Measurements from ENCODE around the gene TMEM203. TPM values are rescaled to one million over a fixed set of nuclear protein-coding genes. Genes with fewer than 3 reads are reported as not detected.
A peak's percentile ranks its signal among the peaks of the same experiment; 100 is the strongest.

TMEM203 gene
- total and polyA plus RNA-seq, 2 of the 13 experiments (the other 11 are each of a cell fraction or from before 2014, with no cell fraction given): 23.4 to 36.7 TPM

DNA sequence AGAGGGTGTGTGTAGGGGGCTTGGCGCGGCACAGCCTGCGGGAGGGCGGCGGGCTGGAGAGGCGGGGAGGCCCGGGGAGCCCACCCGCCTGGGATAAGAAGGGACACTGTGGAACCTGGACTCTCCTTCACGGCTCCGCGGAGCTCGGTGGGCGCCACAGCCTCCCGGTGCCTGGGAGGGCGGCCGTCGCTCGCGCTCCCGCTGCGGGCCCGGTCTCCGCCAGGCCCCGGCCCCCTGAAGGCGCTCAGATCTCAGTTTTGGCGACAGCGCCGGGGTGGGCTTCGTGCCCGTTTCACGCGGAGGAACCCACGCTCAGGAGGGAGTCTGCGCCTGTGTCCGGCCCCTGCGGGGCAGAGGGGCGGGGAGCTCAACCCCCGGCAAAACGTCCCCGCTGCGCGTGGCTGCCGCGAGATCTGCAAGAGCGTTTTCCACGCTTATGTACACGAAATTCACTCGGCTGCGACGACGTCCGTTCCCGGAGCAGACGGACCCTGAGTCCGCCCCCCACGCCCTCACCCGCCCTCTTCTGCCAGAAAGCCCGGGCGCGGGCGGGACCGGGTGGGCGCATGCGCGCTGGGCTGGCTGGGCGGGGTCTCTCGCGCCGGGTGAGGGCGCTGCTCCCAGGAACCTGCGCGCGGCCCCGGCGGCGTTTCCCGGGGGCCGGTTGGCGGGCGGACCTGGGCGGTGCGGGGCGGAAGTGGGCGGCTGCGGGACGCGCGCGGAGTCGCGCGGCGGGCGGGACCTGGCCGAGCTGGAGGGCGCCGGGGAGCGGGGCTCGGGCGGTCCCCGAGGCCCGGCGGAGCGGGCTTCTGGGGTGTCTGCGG lies 49.4 kb upstream of the TMEM203 start, which contains the start of gene NELFB (continued):
- no peak for TF ChIP-seq PRDM10 (CRISPR knock-in tag; IDR thresholded peaks at IDR 0.05; ENCODE audit: low read depth)
- peak; percentile 75; the same call in 1 of the 2 replicates for TF ChIP-seq MEIS2 (CRISPR knock-in tag; IDR thresholded peaks at IDR 0.05)
- no peak for TF ChIP-seq MTF2 (CRISPR knock-in tag; IDR thresholded peaks at IDR 0.05; ENCODE audit: borderline replicate concordance)
- TF ChIP-seq ZNF577 (CRISPR knock-in tag; IDR thresholded peaks at IDR 0.05; ENCODE audit: borderline replicate concordance, low read depth): no peak
- TF ChIP-seq, protein P1, sequence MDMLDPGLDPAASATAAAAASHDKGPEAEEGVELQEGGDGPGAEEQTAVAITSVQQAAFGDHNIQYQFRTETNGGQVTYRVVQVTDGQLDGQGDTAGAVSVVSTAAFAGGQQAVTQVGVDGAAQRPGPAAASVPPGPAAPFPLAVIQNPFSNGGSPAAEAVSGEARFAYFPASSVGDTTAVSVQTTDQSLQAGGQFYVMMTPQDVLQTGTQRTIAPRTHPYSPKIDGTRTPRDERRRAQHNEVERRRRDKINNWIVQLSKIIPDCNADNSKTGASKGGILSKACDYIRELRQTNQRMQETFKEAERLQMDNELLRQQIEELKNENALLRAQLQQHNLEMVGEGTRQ (IDR thresholded peaks at IDR 0.05; ENCODE audit: low read depth, low read length): no peak
- TF ChIP-seq, protein P1 (CRISPR knock-in tag; IDR thresholded peaks at IDR 0.05; ENCODE audit: borderline replicate concordance): no peak
- TF ChIP-seq ZNF878 (CRISPR knock-in tag; IDR thresholded peaks at IDR 0.05): no peak
- TF ChIP-seq EEA1 (CRISPR knock-in tag; IDR thresholded peaks at IDR 0.05; ENCODE audit: borderline replicate concordance): no peak
- no peak for TF ChIP-seq NCOR1 (IDR thresholded peaks at IDR 0.05; ENCODE audit: borderline replicate concordance, low read length)
- TF ChIP-seq ZUFSP (CRISPR knock-in tag; IDR thresholded peaks at IDR 0.05; ENCODE audit: borderline replicate concordance): no peak
- peak; percentile 73 for TF ChIP-seq TAF1 (CRISPR knock-in tag; IDR thresholded peaks at IDR 0.05)
- peak; percentile 34; the same call in 1 of the 2 replicates for TF ChIP-seq CHD2 (IDR thresholded peaks at IDR 0.05; ENCODE audit: low read depth, low read length)
- no peak for TF ChIP-seq ARID2 (CRISPR knock-in tag; IDR thresholded peaks at IDR 0.05; ENCODE audit: borderline replicate concordance)
- TF ChIP-seq ZSCAN20 (CRISPR knock-in tag; IDR thresholded peaks at IDR 0.05; ENCODE audit: borderline replicate concordance): no peak; the same call in 1 of the 2 replicates
- no peak for TF ChIP-seq ELF1 (CRISPR knock-in tag; IDR thresholded peaks at IDR 0.05)
- no peak for TF ChIP-seq RELA (CRISPR knock-in tag; IDR thresholded peaks at IDR 0.05)
- no peak for TF ChIP-seq ZMYM3 (CRISPR knock-in tag; IDR thresholded peaks at IDR 0.05)
- peak; percentile 94 for TF ChIP-seq ZNF574 (CRISPR knock-in tag; IDR thresholded peaks at IDR 0.05)
